ENCODE data around the gene PNMA1.

DNA sequence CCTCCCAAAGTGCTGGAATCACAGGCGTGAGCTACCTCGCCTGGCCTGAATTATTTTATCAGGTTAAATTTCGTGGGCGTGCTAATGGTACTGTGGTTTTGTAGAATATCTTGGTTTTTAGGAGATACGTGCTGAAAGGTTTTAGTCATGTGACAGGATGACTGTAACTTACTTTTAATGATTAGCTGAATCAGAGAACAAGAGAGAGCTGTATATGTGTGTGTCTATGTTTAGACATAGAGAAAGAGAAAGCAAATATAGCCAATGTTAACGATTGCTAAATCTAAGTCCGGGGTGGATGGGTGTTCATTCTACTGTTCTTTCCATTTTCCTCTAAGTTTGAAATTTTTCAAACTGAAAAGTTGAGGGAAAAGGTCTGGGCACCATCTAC lies 9.2 kb upstream of the PNMA1 start:
- TF ChIP-seq, protein P1, sequence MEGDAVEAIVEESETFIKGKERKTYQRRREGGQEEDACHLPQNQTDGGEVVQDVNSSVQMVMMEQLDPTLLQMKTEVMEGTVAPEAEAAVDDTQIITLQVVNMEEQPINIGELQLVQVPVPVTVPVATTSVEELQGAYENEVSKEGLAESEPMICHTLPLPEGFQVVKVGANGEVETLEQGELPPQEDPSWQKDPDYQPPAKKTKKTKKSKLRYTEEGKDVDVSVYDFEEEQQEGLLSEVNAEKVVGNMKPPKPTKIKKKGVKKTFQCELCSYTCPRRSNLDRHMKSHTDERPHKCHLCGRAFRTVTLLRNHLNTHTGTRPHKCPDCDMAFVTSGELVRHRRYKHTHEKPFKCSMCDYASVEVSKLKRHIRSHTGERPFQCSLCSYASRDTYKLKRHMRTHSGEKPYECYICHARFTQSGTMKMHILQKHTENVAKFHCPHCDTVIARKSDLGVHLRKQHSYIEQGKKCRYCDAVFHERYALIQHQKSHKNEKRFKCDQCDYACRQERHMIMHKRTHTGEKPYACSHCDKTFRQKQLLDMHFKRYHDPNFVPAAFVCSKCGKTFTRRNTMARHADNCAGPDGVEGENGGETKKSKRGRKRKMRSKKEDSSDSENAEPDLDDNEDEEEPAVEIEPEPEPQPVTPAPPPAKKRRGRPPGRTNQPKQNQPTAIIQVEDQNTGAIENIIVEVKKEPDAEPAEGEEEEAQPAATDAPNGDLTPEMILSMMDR (IDR thresholded peaks at IDR 0.05): no peak
- no peak for TF ChIP-seq POLR2A (IDR thresholded peaks at IDR 0.05)

Measured in right lobe of liver (tissue), 4 donors.